G401.6 (cell line): ENCODE measurements around the gene FUS.
"Not testable (repeated sequence)": the region's sequence is repeated elsewhere in the genome, so short reads cannot be mapped to it uniquely, and the experiment has no call there.

Source experiments
- FAIRE-seq: peaks from 2 replicates; lab custom pipeline; 2012; peaks lifted over from hg19 to GRCh38; lab: Jason Lieb, UNC

The FUS gene

GRCh38 chr16:31179747-31180459, at the start of gene FUS:
FUS (plus strand) TSS chr16:31180139; CDS start chr16:31180215, 76 bp downstream.
- peak; percentile 23 for FAIRE-seq

- no peak for FAIRE-seq
Measured at GRCh38 chr16:31130336-31130891, 49.5 kb upstream of the FUS start.

GRCh38 chr16:31130899-31131298, 49.0 kb upstream of the FUS start:
- no peak for FAIRE-seq

GRCh38 chr16:31131416-31131815, 48.5 kb upstream of the FUS start:
- FAIRE-seq: no peak

GRCh38 chr16:31131841-31132271, 48.1 kb upstream of the FUS start:
- FAIRE-seq: no peak

- no peak for FAIRE-seq
Measured at GRCh38 chr16:31132303-31132979, 47.5 kb upstream of the FUS start.

- FAIRE-seq: no peak
Measured at GRCh38 chr16:31133046-31133501, 46.9 kb upstream of the FUS start.

GRCh38 chr16:31134091-31134571, 45.8 kb upstream of the FUS start:
- no peak for FAIRE-seq

GRCh38 chr16:31134625-31135534, 45.1 kb upstream of the FUS start:
- FAIRE-seq: no peak

GRCh38 chr16:31135535-31136286, 44.2 kb upstream of the FUS start, which contains the start of gene PRSS8:
PRSS8 (minus strand) TSS chr16:31135727; CDS start chr16:31135498, 229 bp downstream.
- no peak for FAIRE-seq

- no peak for FAIRE-seq
Measured at GRCh38 chr16:31136287-31136662, 43.7 kb upstream of the FUS start.

- not testable (repeated sequence) for FAIRE-seq
Measured at GRCh38 chr16:31136822-31137499, 43.0 kb upstream of the FUS start.

GRCh38 chr16:31138621-31139578, 41.0 kb upstream of the FUS start:
- FAIRE-seq: no peak

- FAIRE-seq: not testable (repeated sequence)
Measured at GRCh38 chr16:31141071-31141469, 38.9 kb upstream of the FUS start.

- no peak for FAIRE-seq
Measured at GRCh38 chr16:31141489-31142108, 38.3 kb upstream of the FUS start.

GRCh38 chr16:31142109-31143010, 37.6 kb upstream of the FUS start:
- FAIRE-seq: peak; percentile 97

GRCh38 chr16:31143011-31143693, 36.8 kb upstream of the FUS start:
- FAIRE-seq: no peak
